Smooth muscle cell (in vitro differentiated cells): Measurements from ENCODE around the gene PLPP6. TPM values are rescaled to one million over a fixed set of nuclear protein-coding genes. Genes with fewer than 3 reads are reported as not detected.

Source experiments
- DNase-seq: peaks from one replicate; lab custom pipeline; 2025; ENCODE audit not compliant: unreplicated experiment; lab: John Stamatoyannopoulos, UW
- H2AFZ ChIP-seq: fragments of 200-600 bp; sonication (generic); 2 replicates; pipeline ENCODE4 v1.6.0; 2016; ENCODE audit warnings: antibody characterized with exemption, low read depth, mild to moderate bottlenecking
- H3F3A ChIP-seq: fragments of 200-600 bp; sonication (generic); 2 replicates; pipeline ENCODE4 v1.6.0; 2017; ENCODE audit warnings: antibody characterized with exemption, low read depth
- H3K27ac ChIP-seq: fragments of 200-600 bp; sonication (generic); 2 replicates; pipeline ENCODE4 v1.5.1; 2016; ENCODE audit warnings: low read depth, mild to moderate bottlenecking
- H3K27me3 ChIP-seq: fragments of 200-600 bp; sonication (generic); 2 replicates; pipeline ENCODE4 v1.6.1; 2016; ENCODE audit warnings: low read depth, mild to moderate bottlenecking
- H3K36me3 ChIP-seq: fragments of 200-600 bp; sonication (generic); 2 replicates; pipeline ENCODE4 v1.5.1; 2016; ENCODE audit warnings: low read depth
- H3K4me1 ChIP-seq: fragments of 200-600 bp; sonication (generic); 2 replicates; pipeline ENCODE4 v1.5.1; 2016; ENCODE audit warnings: low read depth
- H3K4me2 ChIP-seq: fragments of 200-600 bp; sonication (generic); 2 replicates; pipeline ENCODE4 v1.6.0; 2016; ENCODE audit warnings: mild to moderate bottlenecking
- H3K4me3 ChIP-seq: fragments of 200-600 bp; sonication (generic); 2 replicates; pipeline ENCODE4 v1.5.1; 2016; ENCODE audit warnings: mild to moderate bottlenecking
- H3K79me2 ChIP-seq: fragments of 200-600 bp; sonication (generic); 2 replicates; pipeline ENCODE4 v1.6.0; 2016; ENCODE audit warnings: low read depth, mild to moderate bottlenecking
- H3K9ac ChIP-seq: fragments of 200-600 bp; sonication (generic); 2 replicates; pipeline ENCODE4 v1.6.0; 2016; ENCODE audit warnings: low read depth
- H3K9me3 ChIP-seq: fragments of 200-600 bp; sonication (generic); replicated peaks from 2 replicates; pipeline ENCODE4 v1.5.1; 2016; ENCODE audit warnings: low read depth
- H4K20me1 ChIP-seq: fragments of 200-600 bp; sonication (generic); 2 replicates; pipeline ENCODE4 v1.6.0; 2016; ENCODE audit warnings: low read depth
- WGBS: methylation state at CpG from one replicate; pipeline ENCODE4 v1.1.7; 2016; ENCODE audit warnings: low lambda C conversion rate; 5-methylcytosine and 5-hydroxymethylcytosine counted together
- polyA plus RNA-seq: library from polyadenylated mRNA; unstranded; fragments of >200 nt; fragmentation: Nextera tagmentation; extraction: Ambion mirVana; gene quantifications from 2 replicates; pipeline ENCODE4 v1.2.1, GENCODE V29; 2016
- total RNA-seq: library from RNA; depleted of rRNA; stranded (reverse); fragments of >200 nt; gene quantifications from 2 replicates; pipeline ENCODE4 v1.2.3, GENCODE V29; 2014
- TF ChIP-seq, protein P1 (sequence below): fragments of 200-600 bp; sonication (generic); IDR thresholded peaks from 2 replicates; pipeline ENCODE4 v1.5.1; 2017; ENCODE audit warnings: borderline replicate concordance, mild to moderate bottlenecking, antibody characterized with exemption; ENCODE audit not compliant: insufficient read depth, poor library complexity, severe bottlenecking

Gene PLPP6
- total and polyA plus RNA-seq, 2 experiments from 2014 or later = 2.6 to 6.2 TPM

DNA sequence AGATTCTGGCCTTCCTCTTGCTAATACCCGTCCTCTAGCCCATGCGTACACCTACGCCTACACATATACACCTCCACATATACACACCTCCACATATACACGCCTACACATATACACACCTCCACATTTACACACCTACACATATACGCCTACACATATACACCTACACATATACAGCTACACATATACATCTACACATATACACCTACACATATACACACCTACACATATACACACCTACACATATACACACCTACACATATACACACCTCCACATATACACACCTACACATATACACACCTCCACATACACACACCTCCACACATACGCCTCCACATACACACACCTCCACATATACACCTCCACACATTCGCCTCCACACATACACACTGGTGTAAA, 51.8 kb downstream of the PLPP6 start:
- Histone ChIP-seq H3F3A (no peaks in the 10 kb centered on the region), H4K20me1 (no peaks in the 10 kb centered on the region), H3K9ac (no peak overlapping the region), H3K9me3 (no peaks in the 10 kb centered on the region), H3K79me2 (no peaks in the 10 kb centered on the region), H3K4me1 (no peaks in the 10 kb centered on the region), H3K27ac (no peak overlapping the region), H2AFZ (no peak overlapping the region), H3K4me3 (no peak overlapping the region), H3K36me3 (peaks cover 11% of the 10 kb centered on the region), H3K4me2 (no peak overlapping the region), H3K27me3 (no peaks in the 10 kb centered on the region)
- TF ChIP-seq, protein P1, sequence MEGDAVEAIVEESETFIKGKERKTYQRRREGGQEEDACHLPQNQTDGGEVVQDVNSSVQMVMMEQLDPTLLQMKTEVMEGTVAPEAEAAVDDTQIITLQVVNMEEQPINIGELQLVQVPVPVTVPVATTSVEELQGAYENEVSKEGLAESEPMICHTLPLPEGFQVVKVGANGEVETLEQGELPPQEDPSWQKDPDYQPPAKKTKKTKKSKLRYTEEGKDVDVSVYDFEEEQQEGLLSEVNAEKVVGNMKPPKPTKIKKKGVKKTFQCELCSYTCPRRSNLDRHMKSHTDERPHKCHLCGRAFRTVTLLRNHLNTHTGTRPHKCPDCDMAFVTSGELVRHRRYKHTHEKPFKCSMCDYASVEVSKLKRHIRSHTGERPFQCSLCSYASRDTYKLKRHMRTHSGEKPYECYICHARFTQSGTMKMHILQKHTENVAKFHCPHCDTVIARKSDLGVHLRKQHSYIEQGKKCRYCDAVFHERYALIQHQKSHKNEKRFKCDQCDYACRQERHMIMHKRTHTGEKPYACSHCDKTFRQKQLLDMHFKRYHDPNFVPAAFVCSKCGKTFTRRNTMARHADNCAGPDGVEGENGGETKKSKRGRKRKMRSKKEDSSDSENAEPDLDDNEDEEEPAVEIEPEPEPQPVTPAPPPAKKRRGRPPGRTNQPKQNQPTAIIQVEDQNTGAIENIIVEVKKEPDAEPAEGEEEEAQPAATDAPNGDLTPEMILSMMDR = no peak
- WGBS = 63% methylated on average over 7 of the region's 7 CpGs
- DNase-seq = no peak

DNA sequence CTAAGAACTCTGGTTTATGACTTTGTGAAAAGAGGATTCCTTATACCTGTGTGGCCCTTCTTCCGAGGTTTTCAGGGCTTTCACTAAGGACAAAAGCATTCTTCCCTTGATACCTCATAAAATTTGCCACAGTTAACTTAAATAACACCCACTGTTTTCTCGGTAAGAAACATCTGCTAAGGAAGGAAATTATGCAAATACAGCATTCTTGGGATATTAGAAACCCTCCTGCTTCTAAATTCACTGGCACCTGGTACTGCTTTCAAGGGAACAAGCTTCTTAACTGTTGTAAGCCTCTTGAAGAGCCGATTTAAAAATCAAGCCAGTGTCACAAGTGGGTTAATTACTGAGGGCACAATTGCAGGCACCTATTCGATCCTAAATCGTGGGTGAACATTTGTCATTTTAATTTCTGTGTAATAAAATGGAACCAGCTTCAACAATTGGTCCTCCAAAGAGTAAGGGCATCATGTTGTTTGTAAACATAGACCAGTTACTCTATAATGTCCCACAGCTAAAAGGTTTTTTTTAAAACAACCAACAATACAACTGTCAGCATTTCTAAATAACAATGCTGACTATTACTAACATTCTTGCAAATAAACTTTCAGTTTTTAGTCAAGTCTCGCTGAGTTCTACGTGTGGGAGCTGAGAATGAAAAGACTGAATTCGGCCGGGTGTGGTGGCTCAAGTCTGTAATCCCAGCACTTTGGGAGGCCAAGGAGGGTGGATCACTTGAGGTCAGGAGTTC, 52.3 kb downstream of the PLPP6 start:
- 82% methylated on average over 9 of the region's 9 CpGs for WGBS
- Histone ChIP-seq H3K79me2 (no peaks in the 10 kb centered on the region), H3K4me1 (no peaks in the 10 kb centered on the region), H3K9ac (no peak overlapping the region), H4K20me1 (no peaks in the 10 kb centered on the region), H3K4me2 (no peak overlapping the region), H3K27ac (no peak overlapping the region), H3K27me3 (no peaks in the 10 kb centered on the region), H3F3A (no peaks in the 10 kb centered on the region), H2AFZ (no peak overlapping the region), H3K36me3 (peaks cover 11% of the 10 kb centered on the region), H3K4me3 (no peak overlapping the region), H3K9me3 (no peaks in the 10 kb centered on the region)
- TF ChIP-seq, protein P1 = no peak
- no peak for DNase-seq

Other genes with a start within 250 kb of the PLPP6 start
- gene SLC1A1, start 171.8 kb upstream of the PLPP6 start, total RNA-seq = 15.6 and 19.3 TPM in 2 replicates
- gene SLC1A1, start 171.8 kb upstream of the PLPP6 start, polyA plus RNA-seq = 6.1 and 11.3 TPM in 2 replicates
- 0.67 and 0.81 TPM in 2 replicates for gene SPATA6L, start 4.2 kb downstream of the PLPP6 start, total RNA-seq
- gene SPATA6L, start 4.2 kb downstream of the PLPP6 start, polyA plus RNA-seq = 0.57 and 0.80 TPM in 2 replicates
- gene CDC37L1, start 17.3 kb downstream of the PLPP6 start, total RNA-seq = 19.2 and 35.8 TPM in 2 replicates
- gene CDC37L1, start 17.3 kb downstream of the PLPP6 start, polyA plus RNA-seq = 11.7 and 16.0 TPM in 2 replicates
- 49.0 and 49.3 TPM in 2 replicates for gene AK3, start 78.9 kb downstream of the PLPP6 start, total RNA-seq
- gene AK3, start 78.9 kb downstream of the PLPP6 start, polyA plus RNA-seq = 28.7 and 35.0 TPM in 2 replicates
- gene RCL1, start 130.7 kb downstream of the PLPP6 start, total RNA-seq = 7.9 and 11.1 TPM in 2 replicates
- gene RCL1, start 130.7 kb downstream of the PLPP6 start, polyA plus RNA-seq = 5.8 and 7.9 TPM in 2 replicates